ENCODE measurements around the gene RAB3C.

The RAB3C gene

DNA sequence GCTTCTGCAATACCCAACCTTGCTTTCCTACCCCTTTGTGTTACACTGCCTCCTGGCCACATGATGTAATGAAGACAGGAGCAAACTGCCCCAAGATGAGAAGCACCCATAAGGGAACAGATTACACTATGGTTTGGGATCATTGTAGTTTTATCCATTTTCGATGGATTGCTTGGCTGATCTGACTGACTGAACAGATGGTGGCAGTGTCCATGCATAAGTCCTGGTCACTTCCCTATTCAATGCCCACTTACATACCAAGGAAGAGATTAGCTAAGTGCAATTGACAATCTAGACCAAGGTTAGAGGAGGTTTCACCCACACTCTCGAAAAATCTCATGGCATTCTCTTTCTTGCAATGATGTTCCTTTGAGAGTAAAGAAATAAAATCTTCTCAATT, 319.9 kb downstream of the RAB3C start:
- TF ChIP-seq EZH2phosphoT487 (IDR thresholded peaks at IDR 0.05; ENCODE audit: low read depth) = no peak
- TF ChIP-seq, protein P1, sequence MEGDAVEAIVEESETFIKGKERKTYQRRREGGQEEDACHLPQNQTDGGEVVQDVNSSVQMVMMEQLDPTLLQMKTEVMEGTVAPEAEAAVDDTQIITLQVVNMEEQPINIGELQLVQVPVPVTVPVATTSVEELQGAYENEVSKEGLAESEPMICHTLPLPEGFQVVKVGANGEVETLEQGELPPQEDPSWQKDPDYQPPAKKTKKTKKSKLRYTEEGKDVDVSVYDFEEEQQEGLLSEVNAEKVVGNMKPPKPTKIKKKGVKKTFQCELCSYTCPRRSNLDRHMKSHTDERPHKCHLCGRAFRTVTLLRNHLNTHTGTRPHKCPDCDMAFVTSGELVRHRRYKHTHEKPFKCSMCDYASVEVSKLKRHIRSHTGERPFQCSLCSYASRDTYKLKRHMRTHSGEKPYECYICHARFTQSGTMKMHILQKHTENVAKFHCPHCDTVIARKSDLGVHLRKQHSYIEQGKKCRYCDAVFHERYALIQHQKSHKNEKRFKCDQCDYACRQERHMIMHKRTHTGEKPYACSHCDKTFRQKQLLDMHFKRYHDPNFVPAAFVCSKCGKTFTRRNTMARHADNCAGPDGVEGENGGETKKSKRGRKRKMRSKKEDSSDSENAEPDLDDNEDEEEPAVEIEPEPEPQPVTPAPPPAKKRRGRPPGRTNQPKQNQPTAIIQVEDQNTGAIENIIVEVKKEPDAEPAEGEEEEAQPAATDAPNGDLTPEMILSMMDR (IDR thresholded peaks at IDR 0.05; ENCODE audit: low read depth, low read length) = no peak
- Histone ChIP-seq H3K36me3 (replicated peaks; ENCODE audit: low read depth, low read length) (no peaks in the 10 kb centered on the region), H3K9me3 (ENCODE audit: insufficient read depth, low read length) (no peaks in the 10 kb centered on the region), H3K4me1 (ENCODE audit: low read length) (peaks cover 2% of the 10 kb centered on the region; the same call in 1 of the 2 replicates), H3K9ac (ENCODE audit: low read length) (no peak overlapping the region), H3K4me2 (ENCODE audit: low read length) (no peak overlapping the region), H2AFZ (ENCODE audit: low read depth, low read length) (no peak overlapping the region), H3K27ac (ENCODE audit: low read length) (no peak overlapping the region), H3K4me3 (ENCODE audit: low read length) (no peak overlapping the region), H3K79me2 (ENCODE audit: low read length) (no peaks in the 10 kb centered on the region), H3K27me3 (ENCODE audit: low read depth, low read length) (no peaks in the 10 kb centered on the region), H4K20me1 (ENCODE audit: insufficient read depth, low read length) (no peaks in the 10 kb centered on the region)

DNA sequence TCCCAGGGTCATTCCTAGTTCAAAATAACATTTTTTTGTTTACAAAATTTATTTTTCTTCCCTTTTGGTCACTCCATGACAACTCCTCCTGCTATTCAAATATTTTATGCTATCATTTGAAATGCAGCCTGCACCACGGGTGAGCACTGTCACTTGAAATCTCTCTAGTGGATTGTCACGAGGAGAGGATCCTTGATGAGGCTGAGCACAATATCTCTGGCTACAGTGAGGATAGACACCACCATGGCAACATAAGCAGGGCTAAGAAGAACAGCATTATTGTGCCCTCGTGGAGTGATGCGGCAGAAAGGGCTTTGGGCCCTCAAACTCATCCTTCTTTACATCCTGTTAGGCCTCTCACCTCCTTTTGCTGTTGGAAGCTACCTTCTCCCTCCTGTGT, 321.9 kb downstream of the RAB3C start:
- Histone ChIP-seq H3K4me1 (ENCODE audit: low read length) (peaks cover 2% of the 10 kb centered on the region; the same call in 1 of the 2 replicates), H3K4me3 (ENCODE audit: low read length) (no peak overlapping the region)
- TF ChIP-seq, protein P1 (IDR thresholded peaks at IDR 0.05; ENCODE audit: low read depth, low read length) = no peak
- TF ChIP-seq EZH2phosphoT487 (IDR thresholded peaks at IDR 0.05; ENCODE audit: low read depth) = no peak

DNA sequence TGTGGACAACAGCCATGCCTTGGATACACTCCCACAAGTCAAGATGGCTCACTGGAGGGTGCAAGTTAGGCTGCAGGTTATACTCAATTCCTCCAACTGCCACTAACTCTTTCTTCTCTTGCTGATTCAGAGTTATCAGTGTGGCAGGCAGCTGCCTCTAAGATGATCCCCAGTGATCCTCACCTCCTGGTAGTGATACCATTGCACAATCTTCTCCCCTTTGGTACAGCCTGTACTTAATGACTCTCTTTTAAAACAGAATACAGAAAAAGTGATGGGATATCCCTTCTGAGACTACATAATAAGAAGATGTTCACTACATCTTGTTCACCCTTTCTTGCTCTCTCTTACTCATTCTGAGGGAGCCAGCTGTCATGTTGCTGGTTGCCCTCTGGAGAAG, 323.1 kb downstream of the RAB3C start:
- Histone ChIP-seq H3K27me3 (ENCODE audit: low read depth, low read length) (no peaks in the 10 kb centered on the region), H3K79me2 (ENCODE audit: low read length) (no peaks in the 10 kb centered on the region), H3K4me3 (ENCODE audit: low read length) (no peak overlapping the region), H3K4me1 (ENCODE audit: low read length) (no peaks in the 10 kb centered on the region), H4K20me1 (ENCODE audit: insufficient read depth, low read length) (no peaks in the 10 kb centered on the region), H3K36me3 (replicated peaks; ENCODE audit: low read depth, low read length) (no peaks in the 10 kb centered on the region), H3K4me2 (ENCODE audit: low read length) (no peak overlapping the region), H3K27ac (ENCODE audit: low read length) (no peak overlapping the region), H3K9me3 (ENCODE audit: insufficient read depth, low read length) (no peaks in the 10 kb centered on the region), H2AFZ (ENCODE audit: low read depth, low read length) (no peak overlapping the region), H3K9ac (ENCODE audit: low read length) (no peak overlapping the region)
- TF ChIP-seq, protein P1 (IDR thresholded peaks at IDR 0.05; ENCODE audit: low read depth, low read length) = no peak
- no peak for TF ChIP-seq EZH2phosphoT487 (IDR thresholded peaks at IDR 0.05; ENCODE audit: low read depth)

More for the DNA sequence above, 321.9 kb downstream of the RAB3C start:
- H3K79me2 ChIP-seq (ENCODE audit: low read length) = no peaks in the 10 kb centered on the region
- H3K9me3 ChIP-seq (ENCODE audit: insufficient read depth, low read length) = no peaks in the 10 kb centered on the region
- no peak overlapping the region for H3K27ac ChIP-seq (ENCODE audit: low read length)
- no peaks in the 10 kb centered on the region for H4K20me1 ChIP-seq (ENCODE audit: insufficient read depth, low read length)
- H2AFZ ChIP-seq (ENCODE audit: low read depth, low read length) = no peak overlapping the region
- H3K9ac ChIP-seq (ENCODE audit: low read length) = no peak overlapping the region
- no peaks in the 10 kb centered on the region for H3K27me3 ChIP-seq (ENCODE audit: low read depth, low read length)
- no peak overlapping the region for H3K4me2 ChIP-seq (ENCODE audit: low read length)
- no peaks in the 10 kb centered on the region for H3K36me3 ChIP-seq (replicated peaks; ENCODE audit: low read depth, low read length)
